MM.1S (cell line): ENCODE results near the gene TWF2.

Source experiments
- DNase-seq: peaks from one replicate; pipeline ENCODE4 v3.0.0-alpha.2; 2015
- H2AFZ ChIP-seq: fragments of 300-600 bp; sonication (generic); 2 replicates; pipeline ENCODE4 v1.6.0; 2016; ENCODE audit warnings: antibody characterized with exemption, low read length
- H3F3A ChIP-seq: fragments of 300-600 bp; sonication (generic); 2 replicates; pipeline ENCODE4 v1.6.1; 2016; ENCODE audit warnings: mild to moderate bottlenecking, antibody characterized with exemption, low read length, moderate library complexity, mixed read lengths; ENCODE audit not compliant: insufficient read depth
- H3K27ac ChIP-seq: fragments of 300-600 bp; sonication (generic); 2 replicates; pipeline ENCODE4 v1.5.1; 2016; ENCODE audit warnings: mild to moderate bottlenecking, low read length
- H3K27me3 ChIP-seq: fragments of 300-600 bp; sonication (generic); replicated peaks from 2 replicates; pipeline ENCODE4 v1.6.0; 2016; ENCODE audit warnings: low read length; ENCODE audit not compliant: insufficient read depth
- H3K36me3 ChIP-seq: fragments of 300-600 bp; sonication (generic); replicated peaks from 2 replicates; pipeline ENCODE4 v1.6.1; 2016; ENCODE audit warnings: mild to moderate bottlenecking, low read length, mixed read lengths; ENCODE audit not compliant: insufficient read depth
- H3K4me1 ChIP-seq: fragments of 300-600 bp; sonication (generic); 2 replicates; pipeline ENCODE4 v1.6.1; 2016; ENCODE audit warnings: low read length, mixed read lengths
- H3K4me2 ChIP-seq: fragments of 300-600 bp; sonication (generic); 2 replicates; pipeline ENCODE4 v1.6.0; 2016; ENCODE audit warnings: low read depth, low read length
- H3K4me3 ChIP-seq: fragments of 300-600 bp; sonication (generic); 2 replicates; pipeline ENCODE4 v1.5.1; 2016; ENCODE audit warnings: low read length, mixed read lengths
- H3K79me2 ChIP-seq: fragments of 300-600 bp; sonication (generic); 2 replicates; pipeline ENCODE4 v1.6.1; 2016; ENCODE audit warnings: mixed run types, low read length, mixed read lengths
- H3K9ac ChIP-seq: fragments of 300-600 bp; sonication (generic); 2 replicates; pipeline ENCODE4 v1.6.1; 2016; ENCODE audit warnings: low read length, mixed read lengths
- H3K9me2 ChIP-seq: fragments of 300-600 bp; sonication (generic); replicated peaks from 2 replicates; pipeline ENCODE4 v1.6.1; 2016; ENCODE audit warnings: mild to moderate bottlenecking, low read length, mixed read lengths; ENCODE audit not compliant: insufficient read depth
- H3K9me3 ChIP-seq: fragments of 300-600 bp; sonication (generic); replicated peaks from 2 replicates; pipeline ENCODE4 v1.6.1; 2016; ENCODE audit warnings: mild to moderate bottlenecking, low read length, mixed read lengths; ENCODE audit not compliant: insufficient read depth
- H4K20me1 ChIP-seq: fragments of 300-600 bp; sonication (generic); 2 replicates; pipeline ENCODE4 v1.6.1; 2016; ENCODE audit warnings: mild to moderate bottlenecking, low read length, moderate library complexity, mixed read lengths; ENCODE audit not compliant: insufficient read depth
- CTCF ChIP-seq: fragments of 300-600 bp; sonication (generic); IDR thresholded peaks from 2 replicates; pipeline ENCODE4 v1.5.1; 2016; ENCODE audit warnings: antibody characterized with exemption, low read length, mixed read lengths
- EZH2 ChIP-seq: fragments of 300-600 bp; sonication (generic); optimal IDR thresholded peaks from 2 replicates; pipeline ENCODE3; 2017; ENCODE audit warnings: low read depth, mild to moderate bottlenecking, antibody characterized with exemption, low read length, mixed read lengths
- EZH2phosphoT487 ChIP-seq: fragments of 300-600 bp; sonication (generic); IDR thresholded peaks from 2 replicates; pipeline ENCODE4 v1.6.1; 2018; ENCODE audit warnings: antibody characterized with exemption, low read length

TWF2 gene

GRCh38 chr3:52218026-52218425, 20.9 kb downstream of the TWF2 start:
- H4K20me1 ChIP-seq = no peaks in the 10 kb centered on the region
- H3K4me2 ChIP-seq = no peak overlapping the region
- no peaks in the 10 kb centered on the region for H3K27me3 ChIP-seq
- no peak for TF ChIP-seq EZH2
- no peak for TF ChIP-seq CTCF
- TF ChIP-seq EZH2phosphoT487 = no peak
- no peak overlapping the region for H3K27ac ChIP-seq
- H3K9ac ChIP-seq = no peak overlapping the region
- no peaks in the 10 kb centered on the region for H3K9me3 ChIP-seq
- DNase-seq = no peak
- no peak overlapping the region for H3K4me3 ChIP-seq
- H3K36me3 ChIP-seq = no peaks in the 10 kb centered on the region
- H3F3A ChIP-seq = no peaks in the 10 kb centered on the region
- H3K79me2 ChIP-seq = no peaks in the 10 kb centered on the region
- no peak overlapping the region for H2AFZ ChIP-seq
- no peaks in the 10 kb centered on the region for H3K9me2 ChIP-seq
- H3K4me1 ChIP-seq = peaks cover 8% of the 10 kb centered on the region; the same call in 1 of the 2 replicates

GRCh38 chr3:52217409-52217805, 21.6 kb downstream of the TWF2 start:
- Histone ChIP-seq H3K4me1 (peaks cover 8% of the 10 kb centered on the region; the same call in 1 of the 2 replicates), H3K79me2 (no peaks in the 10 kb centered on the region), H3F3A (no peaks in the 10 kb centered on the region), H2AFZ (no peak overlapping the region), H3K36me3 (no peaks in the 10 kb centered on the region), H3K9ac (no peak overlapping the region), H3K4me3 (no peak overlapping the region), H3K27ac (no peak overlapping the region), H4K20me1 (no peaks in the 10 kb centered on the region), H3K27me3 (no peaks in the 10 kb centered on the region), H3K4me2 (no peak overlapping the region), H3K9me3 (no peaks in the 10 kb centered on the region), H3K9me2 (no peaks in the 10 kb centered on the region)
- no peak for DNase-seq
- TF ChIP-seq EZH2phosphoT487 (no peak), CTCF (no peak), EZH2 (no peak)

- no peak for TF ChIP-seq CTCF
- TF ChIP-seq EZH2phosphoT487 = no peak
- TF ChIP-seq EZH2 = no peak
- H3K9ac ChIP-seq = no peak overlapping the region
- no peaks in the 10 kb centered on the region for H3K9me2 ChIP-seq
- no peaks in the 10 kb centered on the region for H3K9me3 ChIP-seq
- H2AFZ ChIP-seq = no peak overlapping the region
- no peaks in the 10 kb centered on the region for H3F3A ChIP-seq
- DNase-seq = no peak
- no peak overlapping the region for H3K4me3 ChIP-seq
- peaks cover 8% of the 10 kb centered on the region; the same call in 1 of the 2 replicates for H3K4me1 ChIP-seq
- H3K27me3 ChIP-seq = no peaks in the 10 kb centered on the region
- H3K79me2 ChIP-seq = no peaks in the 10 kb centered on the region
- no peak overlapping the region for H3K4me2 ChIP-seq
- no peaks in the 10 kb centered on the region for H4K20me1 ChIP-seq
- H3K27ac ChIP-seq = no peak overlapping the region
- no peaks in the 10 kb centered on the region for H3K36me3 ChIP-seq
Observed at GRCh38 chr3:52216585-52217408, 22.2 kb downstream of the TWF2 start.
